GM12873 (cell line): ENCODE results near the gene ABCC10.

Experiments
- CTCF ChIP-seq: IDR thresholded peaks from 2 replicates; pipeline ENCODE4 v1.5.1; 2012; ENCODE audit warnings: low read depth, mild to moderate bottlenecking, moderate library complexity, low read length, control low read depth; ENCODE audit not compliant: insufficient read depth; ENCODE audit errors: missing control alignments

The ABCC10 gene

DNA sequence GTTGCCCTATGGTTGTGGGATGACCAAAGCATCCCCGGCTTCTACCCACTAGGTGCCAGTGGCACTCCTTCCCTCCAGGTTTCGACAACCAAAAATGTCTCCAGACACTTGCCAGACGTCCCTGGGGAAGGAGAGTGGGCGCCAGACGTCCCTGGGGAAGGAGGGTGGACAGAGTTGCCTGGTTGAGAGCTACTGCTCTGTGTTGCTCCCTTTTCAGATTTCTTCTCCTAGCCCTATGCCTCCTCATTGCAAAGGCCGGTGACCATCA, 69.7 kb downstream of the ABCC10 start:
- no peak for TF ChIP-seq CTCF

GRCh38 chr6:43497689-43498088, 70.3 kb downstream of the ABCC10 start:
- no peak for TF ChIP-seq CTCF

DNA sequence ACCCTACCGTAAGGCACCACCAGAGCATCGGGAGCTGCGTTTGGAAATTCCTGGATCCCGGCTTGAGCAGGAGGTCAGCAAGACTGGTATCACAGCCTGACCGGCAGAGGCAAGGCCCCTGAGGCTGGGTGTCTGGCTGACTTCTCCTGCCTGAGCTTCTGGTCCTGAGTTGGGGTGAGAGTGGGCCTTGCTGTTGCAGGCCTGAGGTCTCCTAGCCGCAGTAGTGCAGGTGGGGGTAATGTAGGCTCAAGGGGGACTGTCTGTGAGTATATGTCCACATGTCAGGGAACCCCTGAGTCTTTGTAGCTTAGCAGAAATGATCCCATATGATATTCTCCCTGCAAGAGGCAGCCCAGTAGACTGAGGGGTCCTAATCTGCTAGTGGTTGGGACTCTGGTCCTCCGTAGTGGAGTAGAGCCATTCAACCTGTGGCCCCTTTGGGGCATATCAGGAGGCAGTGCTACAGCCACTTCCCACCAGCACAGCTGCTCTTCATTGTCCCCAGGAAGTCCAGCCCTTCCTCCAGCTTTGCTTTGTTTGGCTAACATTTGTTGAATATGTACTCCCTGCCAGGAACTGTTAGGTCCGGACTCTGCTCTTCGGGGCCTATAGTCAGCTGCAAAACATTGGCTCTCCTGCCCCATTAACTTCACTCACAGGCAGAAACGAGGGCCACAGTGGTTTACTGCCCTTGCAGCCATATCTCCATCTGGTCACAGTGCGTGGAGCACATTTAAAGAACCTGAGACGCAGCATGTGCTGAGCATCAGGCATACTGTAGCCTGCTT, 71.9 kb downstream of the ABCC10 start:
- no peak for TF ChIP-seq CTCF
